ENCODE results near the gene RNASE11.

The RNASE11 gene

DNA sequence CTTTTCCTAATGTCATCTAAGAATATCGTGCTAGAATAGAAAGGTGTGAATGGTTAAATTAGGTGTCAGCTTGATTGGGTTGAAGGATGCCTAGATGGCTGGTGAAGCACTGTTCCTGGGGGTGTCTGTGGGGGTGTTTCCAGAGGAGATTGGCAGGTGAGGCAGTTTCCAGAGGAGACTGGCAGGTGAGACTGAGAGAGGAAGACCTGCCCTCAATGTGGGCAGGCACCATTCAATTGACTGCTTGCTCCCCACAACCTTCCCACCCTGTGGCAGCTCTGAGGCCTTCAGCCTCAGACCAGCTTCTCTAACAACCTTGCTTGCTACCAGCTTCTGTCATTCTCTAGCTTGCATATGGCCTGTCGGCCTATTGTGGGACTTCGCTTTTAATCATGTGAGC is 36.2 kb downstream of the RNASE11 start:
- no peaks in the 10 kb centered on the region for H4K20me1 ChIP-seq (ENCODE audit: insufficient read depth, low read length)
- H3K27ac ChIP-seq (ENCODE audit: low read length): no peak overlapping the region
- H3K36me3 ChIP-seq (replicated peaks; ENCODE audit: low read depth, low read length): no peaks in the 10 kb centered on the region
- no peak overlapping the region for H3K4me2 ChIP-seq (ENCODE audit: low read length)
- no peak overlapping the region for H3K9ac ChIP-seq (ENCODE audit: low read length)
- no peak overlapping the region for H3K4me3 ChIP-seq (ENCODE audit: low read length)
- H3K79me2 ChIP-seq (ENCODE audit: low read length): no peaks in the 10 kb centered on the region
- H3K4me1 ChIP-seq (ENCODE audit: low read length): no peaks in the 10 kb centered on the region
- no peak for TF ChIP-seq EZH2phosphoT487 (IDR thresholded peaks at IDR 0.05; ENCODE audit: low read depth)
- TF ChIP-seq, protein P1, sequence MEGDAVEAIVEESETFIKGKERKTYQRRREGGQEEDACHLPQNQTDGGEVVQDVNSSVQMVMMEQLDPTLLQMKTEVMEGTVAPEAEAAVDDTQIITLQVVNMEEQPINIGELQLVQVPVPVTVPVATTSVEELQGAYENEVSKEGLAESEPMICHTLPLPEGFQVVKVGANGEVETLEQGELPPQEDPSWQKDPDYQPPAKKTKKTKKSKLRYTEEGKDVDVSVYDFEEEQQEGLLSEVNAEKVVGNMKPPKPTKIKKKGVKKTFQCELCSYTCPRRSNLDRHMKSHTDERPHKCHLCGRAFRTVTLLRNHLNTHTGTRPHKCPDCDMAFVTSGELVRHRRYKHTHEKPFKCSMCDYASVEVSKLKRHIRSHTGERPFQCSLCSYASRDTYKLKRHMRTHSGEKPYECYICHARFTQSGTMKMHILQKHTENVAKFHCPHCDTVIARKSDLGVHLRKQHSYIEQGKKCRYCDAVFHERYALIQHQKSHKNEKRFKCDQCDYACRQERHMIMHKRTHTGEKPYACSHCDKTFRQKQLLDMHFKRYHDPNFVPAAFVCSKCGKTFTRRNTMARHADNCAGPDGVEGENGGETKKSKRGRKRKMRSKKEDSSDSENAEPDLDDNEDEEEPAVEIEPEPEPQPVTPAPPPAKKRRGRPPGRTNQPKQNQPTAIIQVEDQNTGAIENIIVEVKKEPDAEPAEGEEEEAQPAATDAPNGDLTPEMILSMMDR (IDR thresholded peaks at IDR 0.05; ENCODE audit: low read depth, low read length): no peak
- no peaks in the 10 kb centered on the region for H3K9me3 ChIP-seq (ENCODE audit: insufficient read depth, low read length)
- H3K27me3 ChIP-seq (ENCODE audit: low read depth, low read length): no peaks in the 10 kb centered on the region
- no peak overlapping the region for H2AFZ ChIP-seq (ENCODE audit: low read depth, low read length)

DNA sequence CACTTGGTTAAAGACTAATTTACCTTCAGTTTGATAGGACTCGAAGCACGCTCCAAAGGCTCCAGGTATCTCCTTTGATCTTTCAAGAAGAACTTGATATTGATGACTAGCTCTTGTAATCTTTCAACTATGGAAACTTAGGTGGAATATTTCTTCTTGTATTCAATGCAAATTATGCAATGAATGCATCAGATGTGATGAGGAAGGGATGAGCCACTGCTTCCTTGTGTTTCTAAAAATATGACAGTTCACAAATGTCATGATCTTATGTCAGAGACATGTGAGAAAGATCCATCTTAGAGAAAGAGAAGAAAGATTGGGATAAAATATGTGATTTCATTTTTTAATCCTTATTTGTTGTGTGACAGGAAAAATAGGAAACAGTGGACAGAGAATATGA is 36.9 kb downstream of the RNASE11 start:
- no peaks in the 10 kb centered on the region for H4K20me1 ChIP-seq (ENCODE audit: insufficient read depth, low read length)
- no peak overlapping the region for H2AFZ ChIP-seq (ENCODE audit: low read depth, low read length)
- no peaks in the 10 kb centered on the region for H3K36me3 ChIP-seq (replicated peaks; ENCODE audit: low read depth, low read length)
- H3K4me1 ChIP-seq (ENCODE audit: low read length): no peaks in the 10 kb centered on the region
- H3K9me3 ChIP-seq (ENCODE audit: insufficient read depth, low read length): no peaks in the 10 kb centered on the region
- no peak overlapping the region for H3K9ac ChIP-seq (ENCODE audit: low read length)
- H3K79me2 ChIP-seq (ENCODE audit: low read length): no peaks in the 10 kb centered on the region
- H3K4me3 ChIP-seq (ENCODE audit: low read length): no peak overlapping the region
- no peak overlapping the region for H3K4me2 ChIP-seq (ENCODE audit: low read length)
- no peak overlapping the region for H3K27ac ChIP-seq (ENCODE audit: low read length)
- peaks cover under 1% of the 10 kb centered on the region; the same call in 1 of the 2 replicates for H3K27me3 ChIP-seq (ENCODE audit: low read depth, low read length)
- no peak for TF ChIP-seq EZH2phosphoT487 (IDR thresholded peaks at IDR 0.05; ENCODE audit: low read depth)
- TF ChIP-seq, protein P1 (IDR thresholded peaks at IDR 0.05; ENCODE audit: low read depth, low read length): no peak

DNA sequence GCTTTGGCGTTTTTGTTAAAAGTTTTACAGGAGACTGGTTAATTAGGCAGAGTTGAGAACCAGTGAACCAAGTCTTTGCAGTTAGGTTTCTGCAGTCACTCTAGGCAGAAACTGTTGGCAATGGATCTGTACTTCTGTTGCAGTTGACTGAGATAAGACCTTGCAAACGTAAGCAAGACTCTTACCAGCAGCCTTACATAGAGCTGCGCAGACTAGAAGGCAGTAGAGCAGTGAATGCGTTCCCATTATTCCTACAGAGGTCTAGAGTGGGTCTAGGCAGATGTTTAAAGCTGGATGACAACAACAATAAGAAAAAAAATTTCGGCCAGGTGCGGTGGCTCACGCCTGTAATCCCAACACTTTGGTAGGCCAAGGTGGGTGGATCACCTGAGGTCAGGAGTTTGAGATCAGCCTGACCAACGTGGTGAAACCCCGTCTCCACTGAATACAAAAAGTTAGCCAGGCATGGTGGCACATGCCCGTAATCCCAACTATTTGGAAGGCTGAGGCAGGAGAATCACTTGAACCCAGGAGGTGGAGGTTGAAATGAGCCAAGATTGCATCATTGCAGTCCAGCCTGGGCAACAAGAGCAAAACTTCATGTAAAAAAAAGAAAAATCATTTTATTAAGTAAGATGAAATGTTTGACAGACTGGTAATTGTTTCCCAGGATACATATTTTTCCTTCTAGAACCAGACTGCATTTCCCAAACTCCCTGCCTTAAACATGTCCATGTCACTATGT is 39.2 kb downstream of the RNASE11 start:
- no peak overlapping the region for H2AFZ ChIP-seq (ENCODE audit: low read depth, low read length)

DNA sequence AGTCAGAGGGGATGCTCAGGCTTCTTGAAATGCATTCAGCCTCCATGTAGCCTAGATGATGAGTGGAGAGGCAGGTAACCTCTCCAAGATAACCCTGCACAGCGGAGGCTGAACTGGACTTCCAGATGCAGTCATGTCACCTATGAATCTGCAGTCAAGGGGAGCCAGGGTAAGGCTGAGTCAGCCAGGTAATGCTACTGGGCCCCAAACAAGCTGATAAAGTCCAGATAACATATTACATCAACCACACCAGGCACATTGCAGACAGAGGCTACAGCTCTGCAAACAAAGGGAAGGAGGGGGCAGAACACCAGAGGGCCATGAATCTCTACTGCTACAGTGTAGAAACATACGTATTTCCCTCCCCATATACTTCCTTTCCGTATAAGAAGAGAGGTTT is 40.9 kb downstream of the RNASE11 start:
- no peak overlapping the region for H3K4me2 ChIP-seq (ENCODE audit: low read length)
- TF ChIP-seq, protein P1 (IDR thresholded peaks at IDR 0.05; ENCODE audit: low read depth, low read length): no peak
- no peak for TF ChIP-seq EZH2phosphoT487 (IDR thresholded peaks at IDR 0.05; ENCODE audit: low read depth)
- peaks cover 5% of the 10 kb centered on the region; the same call in 1 of the 2 replicates for H3K27me3 ChIP-seq (ENCODE audit: low read depth, low read length)
- H3K9ac ChIP-seq (ENCODE audit: low read length): no peak overlapping the region
- no peaks in the 10 kb centered on the region for H3K79me2 ChIP-seq (ENCODE audit: low read length)
- no peak overlapping the region for H2AFZ ChIP-seq (ENCODE audit: low read depth, low read length)
- H3K4me3 ChIP-seq (ENCODE audit: low read length): no peak overlapping the region
- H3K36me3 ChIP-seq (replicated peaks; ENCODE audit: low read depth, low read length): no peaks in the 10 kb centered on the region
- no peaks in the 10 kb centered on the region for H4K20me1 ChIP-seq (ENCODE audit: insufficient read depth, low read length)
- no peaks in the 10 kb centered on the region for H3K9me3 ChIP-seq (ENCODE audit: insufficient read depth, low read length)
- no peaks in the 10 kb centered on the region for H3K4me1 ChIP-seq (ENCODE audit: low read length)
- H3K27ac ChIP-seq (ENCODE audit: low read length): no peak overlapping the region

More for the DNA sequence above, 39.2 kb downstream of the RNASE11 start:
- Histone ChIP-seq H3K9ac (ENCODE audit: low read length) (no peak overlapping the region), H3K36me3 (replicated peaks; ENCODE audit: low read depth, low read length) (no peaks in the 10 kb centered on the region), H3K79me2 (ENCODE audit: low read length) (no peaks in the 10 kb centered on the region), H4K20me1 (ENCODE audit: insufficient read depth, low read length) (no peaks in the 10 kb centered on the region), H3K4me2 (ENCODE audit: low read length) (no peak overlapping the region), H3K27ac (ENCODE audit: low read length) (no peak overlapping the region), H3K27me3 (ENCODE audit: low read depth, low read length) (peaks cover 5% of the 10 kb centered on the region; the same call in 1 of the 2 replicates), H3K9me3 (ENCODE audit: insufficient read depth, low read length) (no peaks in the 10 kb centered on the region), H3K4me3 (ENCODE audit: low read length) (no peak overlapping the region), H3K4me1 (ENCODE audit: low read length) (no peaks in the 10 kb centered on the region)
- no peak for TF ChIP-seq EZH2phosphoT487 (IDR thresholded peaks at IDR 0.05; ENCODE audit: low read depth)
- TF ChIP-seq, protein P1 (IDR thresholded peaks at IDR 0.05; ENCODE audit: low read depth, low read length): no peak
